ENCODE measurements around the gene TTC21A.
"Not testable (repeated sequence)": the region's sequence is repeated elsewhere in the genome, so short reads cannot be mapped to it uniquely, and the experiment has no call there.

DNA sequence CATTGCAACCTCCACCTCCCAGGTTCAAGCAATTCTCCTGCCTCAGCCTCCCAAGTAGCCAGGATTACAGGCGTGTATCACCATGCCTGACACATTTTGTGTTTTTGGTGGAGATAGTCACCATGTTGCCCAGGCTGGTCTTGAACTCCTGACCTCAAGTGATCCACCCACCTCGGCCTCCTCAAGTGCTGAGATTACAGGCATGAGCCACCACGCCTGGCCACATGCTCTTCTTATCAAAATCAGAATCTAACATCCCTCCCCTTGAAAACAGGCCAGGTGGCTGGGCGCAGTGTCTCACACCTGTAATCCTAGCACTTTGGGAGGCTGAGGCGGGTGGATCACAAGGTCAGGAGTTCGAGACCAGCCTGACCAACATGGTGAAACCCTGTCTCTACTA is 63.4 kb downstream of the TTC21A start:
- TF ChIP-seq, protein P1, sequence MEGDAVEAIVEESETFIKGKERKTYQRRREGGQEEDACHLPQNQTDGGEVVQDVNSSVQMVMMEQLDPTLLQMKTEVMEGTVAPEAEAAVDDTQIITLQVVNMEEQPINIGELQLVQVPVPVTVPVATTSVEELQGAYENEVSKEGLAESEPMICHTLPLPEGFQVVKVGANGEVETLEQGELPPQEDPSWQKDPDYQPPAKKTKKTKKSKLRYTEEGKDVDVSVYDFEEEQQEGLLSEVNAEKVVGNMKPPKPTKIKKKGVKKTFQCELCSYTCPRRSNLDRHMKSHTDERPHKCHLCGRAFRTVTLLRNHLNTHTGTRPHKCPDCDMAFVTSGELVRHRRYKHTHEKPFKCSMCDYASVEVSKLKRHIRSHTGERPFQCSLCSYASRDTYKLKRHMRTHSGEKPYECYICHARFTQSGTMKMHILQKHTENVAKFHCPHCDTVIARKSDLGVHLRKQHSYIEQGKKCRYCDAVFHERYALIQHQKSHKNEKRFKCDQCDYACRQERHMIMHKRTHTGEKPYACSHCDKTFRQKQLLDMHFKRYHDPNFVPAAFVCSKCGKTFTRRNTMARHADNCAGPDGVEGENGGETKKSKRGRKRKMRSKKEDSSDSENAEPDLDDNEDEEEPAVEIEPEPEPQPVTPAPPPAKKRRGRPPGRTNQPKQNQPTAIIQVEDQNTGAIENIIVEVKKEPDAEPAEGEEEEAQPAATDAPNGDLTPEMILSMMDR (IDR thresholded peaks at IDR 0.05; ENCODE audit: low read depth, low read length), result not testable (repeated sequence)
- TF ChIP-seq, protein P2, sequence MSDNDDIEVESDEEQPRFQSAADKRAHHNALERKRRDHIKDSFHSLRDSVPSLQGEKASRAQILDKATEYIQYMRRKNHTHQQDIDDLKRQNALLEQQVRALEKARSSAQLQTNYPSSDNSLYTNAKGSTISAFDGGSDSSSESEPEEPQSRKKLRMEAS (IDR thresholded peaks at IDR 0.05; ENCODE audit: low read depth, low read length), result not testable (repeated sequence)
- TF ChIP-seq POLR2A (IDR thresholded peaks at IDR 0.05; ENCODE audit: extremely low read depth, insufficient read length); MYC (IDR thresholded peaks at IDR 0.05; ENCODE audit: low read depth, low read length): not testable (repeated sequence)
